IMR-90 (cell line): ENCODE results near the gene KBTBD13.

Experiments
- BHLHE40 ChIP-seq: fragments of 150-350 bp; IDR thresholded peaks from 2 replicates; pipeline ENCODE4 v1.6.1; 2016; ENCODE audit warnings: mild to moderate bottlenecking, low read depth, low read length
- CEBPB ChIP-seq: IDR thresholded peaks from 2 replicates; pipeline ENCODE4 v1.6.1; 2012; ENCODE audit warnings: low read depth, low read length, improper control_type of control experiment
- CHD1 ChIP-seq: IDR thresholded peaks from 2 replicates; pipeline ENCODE4 v1.6.1; 2012; ENCODE audit warnings: low read depth, low read length, improper control_type of control experiment
- CTCF ChIP-seq: conservative IDR thresholded peaks from 2 replicates; pipeline ENCODE4 v1.5.1; 2012; ENCODE audit warnings: mild to moderate bottlenecking, low read depth, low read length, improper control_type of control experiment
- MXI1 ChIP-seq: IDR thresholded peaks from 2 replicates; pipeline ENCODE4 v1.6.1; 2012; ENCODE audit warnings: low read depth, mild to moderate bottlenecking, low read length, moderate library complexity, borderline replicate concordance
- NFE2L2 ChIP-seq: fragments of 150-350 bp; IDR thresholded peaks from 2 replicates; pipeline ENCODE4 v1.6.1; 2016; ENCODE audit warnings: low read depth, mild to moderate bottlenecking, low read length
- POLR2A ChIP-seq: IDR thresholded peaks from 2 replicates; pipeline ENCODE4 v1.6.1; 2012; ENCODE audit warnings: mild to moderate bottlenecking, low read depth, low read length
- RAD21 ChIP-seq: IDR thresholded peaks from 2 replicates; pipeline ENCODE4 v1.6.1; 2012; ENCODE audit warnings: low read length, improper control_type of control experiment
- RCOR1 ChIP-seq: IDR thresholded peaks from 2 replicates; pipeline ENCODE4 v1.6.1; 2012; ENCODE audit warnings: mild to moderate bottlenecking, low read length, improper control_type of control experiment; ENCODE audit not compliant: insufficient replicate concordance
- RFX5 ChIP-seq: IDR thresholded peaks from 2 replicates; pipeline ENCODE4 v1.8.0; 2012; ENCODE audit warnings: low read depth, mild to moderate bottlenecking, low read length, moderate library complexity
- SMC3 ChIP-seq: fragments of 150-350 bp; IDR thresholded peaks from 2 replicates; pipeline ENCODE4 v1.6.1; 2016; ENCODE audit warnings: low read depth, mild to moderate bottlenecking, antibody characterized with exemption, low read length, moderate library complexity
- TF ChIP-seq, protein P1 (sequence below): fragments of 150-350 bp; IDR thresholded peaks from 2 replicates; pipeline ENCODE4 v1.6.1; 2017; ENCODE audit warnings: mild to moderate bottlenecking, antibody characterized with exemption, low read length, low read depth

GRCh38 chr15:65082303-65082953, 5.9 kb downstream of the KBTBD13 start:
- TF ChIP-seq CTCF (no peak), POLR2A (no peak), SMC3 (no peak), RFX5 (no peak), RAD21 (no peak), CHD1 (no peak), BHLHE40 (no peak), RCOR1 (no peak), MXI1 (no peak), CEBPB (no peak), NFE2L2 (no peak)
- TF ChIP-seq, protein P1, sequence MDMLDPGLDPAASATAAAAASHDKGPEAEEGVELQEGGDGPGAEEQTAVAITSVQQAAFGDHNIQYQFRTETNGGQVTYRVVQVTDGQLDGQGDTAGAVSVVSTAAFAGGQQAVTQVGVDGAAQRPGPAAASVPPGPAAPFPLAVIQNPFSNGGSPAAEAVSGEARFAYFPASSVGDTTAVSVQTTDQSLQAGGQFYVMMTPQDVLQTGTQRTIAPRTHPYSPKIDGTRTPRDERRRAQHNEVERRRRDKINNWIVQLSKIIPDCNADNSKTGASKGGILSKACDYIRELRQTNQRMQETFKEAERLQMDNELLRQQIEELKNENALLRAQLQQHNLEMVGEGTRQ: no peak
